ENCODE results near the gene UGT1A4.

UGT1A4 gene

GRCh38 chr2:233814056-233814835 is 95.7 kb downstream of the UGT1A4 start:
- DNase-seq, result peak; percentile 16

- no peak for DNase-seq
Measured at GRCh38 chr2:233815861-233816260, 97.3 kb downstream of the UGT1A4 start.

- no peak for DNase-seq
Measured at GRCh38 chr2:233816334-233816733, 97.8 kb downstream of the UGT1A4 start.

GRCh38 chr2:233816771-233817170 is 98.2 kb downstream of the UGT1A4 start:
- no peak for DNase-seq

GRCh38 chr2:233817361-233817911 is 98.9 kb downstream of the UGT1A4 start:
- no peak for DNase-seq

- no peak for DNase-seq
Measured at GRCh38 chr2:233817995-233818638, 99.6 kb downstream of the UGT1A4 start.

GRCh38 chr2:233818639-233819621 is 100.4 kb downstream of the UGT1A4 start:
- no peak for DNase-seq

GRCh38 chr2:233819884-233820773 is 101.6 kb downstream of the UGT1A4 start:
- no peak for DNase-seq

GRCh38 chr2:233820774-233821105 is 102.2 kb downstream of the UGT1A4 start:
- DNase-seq, result no peak

GRCh38 chr2:233821196-233821595 is 102.7 kb downstream of the UGT1A4 start:
- no peak for DNase-seq

- no peak for DNase-seq
Measured at GRCh38 chr2:233821709-233822100, 103.2 kb downstream of the UGT1A4 start.

GRCh38 chr2:233822101-233822771 is 103.7 kb downstream of the UGT1A4 start:
- DNase-seq, result no peak

Measured in activated CD4-positive, alpha-beta T cell treated with anti-CD3 and anti-CD28 coated beads, Interleukin-10, Interleukin-2, amounts not matched to agents 100 ng/mL and 50 ng/mL, durations not matched to agents 16 hours and 8 hours (primary cell).